ENCODE measurements around the gene TTLL8.

GRCh38 chr22:50017701-50018224 is 40.3 kb downstream of the TTLL8 start:
- TF ChIP-seq EZH2 (IDR thresholded peaks at IDR 0.05) (no peak), POLR2AphosphoS5 (IDR thresholded peaks at IDR 0.05; ENCODE audit: borderline replicate concordance, low read depth, low read length) (no peak), FOXP2 (optimal IDR thresholded peaks at IDR 0.05; ENCODE audit: control extremely low read depth, extremely low read length, insufficient read depth) (no peak)
